OCI-LY3 (cell line): ENCODE data around the gene PCGF2.

Experiments
- H2AFZ ChIP-seq: fragments of 200-600, 300-600 bp; shearing (Covaris generic); 2 replicates; pipeline ENCODE4 v1.6.0; 2014; ENCODE audit warnings: antibody characterized with exemption, low read depth, low read length
- H3K27ac ChIP-seq: fragments of 200-600, 300-600 bp; sonication (generic); 2 replicates; pipeline ENCODE4 v1.5.1; 2014; ENCODE audit warnings: mild to moderate bottlenecking, low read length, moderate library complexity, mixed read lengths
- H3K27me3 ChIP-seq: fragments of 200-600, 300-600 bp; sonication (generic); 2 replicates; pipeline ENCODE4 v1.6.1; 2014; ENCODE audit warnings: low read depth, low read length, mixed read lengths
- H3K36me3 ChIP-seq: fragments of 200-600, 300-600 bp; sonication (generic); replicated peaks from 2 replicates; pipeline ENCODE3; 2014; ENCODE audit warnings: low read depth, low read length, mixed read lengths
- H3K4me1 ChIP-seq: fragments of 300-600, 200-600 bp; sonication (generic); 2 replicates; pipeline ENCODE4 v1.6.1; 2014; ENCODE audit warnings: low read length, mixed read lengths
- H3K4me2 ChIP-seq: fragments of 200-600, 300-600 bp; sonication (generic); 2 replicates; pipeline ENCODE4 v1.6.1; 2014; ENCODE audit warnings: low read length, mixed read lengths
- H3K4me3 ChIP-seq: fragments of 300-600, 200-600 bp; sonication (generic); 2 replicates; pipeline ENCODE4 v1.5.1; 2014; ENCODE audit warnings: antibody characterized with exemption, mild to moderate bottlenecking, low read length, moderate library complexity
- H3K79me2 ChIP-seq: fragments of 300-600, 200-600 bp; shearing (Covaris generic); 2 replicates; pipeline ENCODE4 v1.6.1; 2014; ENCODE audit warnings: mild to moderate bottlenecking, low read length, mixed read lengths
- H3K9ac ChIP-seq: fragments of 300-600, 200-600 bp; shearing (Covaris generic); 2 replicates; pipeline ENCODE4 v1.6.0; 2014; ENCODE audit warnings: mild to moderate bottlenecking, low read length, moderate library complexity
- H3K9me3 ChIP-seq: fragments of 200-600, 300-600 bp; shearing (Covaris generic); 2 replicates; pipeline ENCODE4 v1.6.1; 2014; ENCODE audit warnings: low read length, mixed read lengths; ENCODE audit not compliant: insufficient read depth
- H4K20me1 ChIP-seq: fragments of 200-600, 300-600 bp; sonication (generic); 2 replicates; pipeline ENCODE4 v1.6.1; 2016; ENCODE audit warnings: low read length, mixed read lengths; ENCODE audit not compliant: insufficient read depth
- EZH2phosphoT487 ChIP-seq: fragments of 200-600 bp; shearing (Covaris generic); IDR thresholded peaks from 2 replicates; pipeline ENCODE4 v1.6.1; 2018; ENCODE audit warnings: antibody characterized with exemption, mixed run types, low read depth
- TF ChIP-seq, protein P1 (sequence below): fragments of 200-600, 300-600 bp; sonication (generic); IDR thresholded peaks from 2 replicates; pipeline ENCODE4 v1.5.1; 2014; ENCODE audit warnings: antibody characterized with exemption, low read length, low read depth

PCGF2 gene

DNA sequence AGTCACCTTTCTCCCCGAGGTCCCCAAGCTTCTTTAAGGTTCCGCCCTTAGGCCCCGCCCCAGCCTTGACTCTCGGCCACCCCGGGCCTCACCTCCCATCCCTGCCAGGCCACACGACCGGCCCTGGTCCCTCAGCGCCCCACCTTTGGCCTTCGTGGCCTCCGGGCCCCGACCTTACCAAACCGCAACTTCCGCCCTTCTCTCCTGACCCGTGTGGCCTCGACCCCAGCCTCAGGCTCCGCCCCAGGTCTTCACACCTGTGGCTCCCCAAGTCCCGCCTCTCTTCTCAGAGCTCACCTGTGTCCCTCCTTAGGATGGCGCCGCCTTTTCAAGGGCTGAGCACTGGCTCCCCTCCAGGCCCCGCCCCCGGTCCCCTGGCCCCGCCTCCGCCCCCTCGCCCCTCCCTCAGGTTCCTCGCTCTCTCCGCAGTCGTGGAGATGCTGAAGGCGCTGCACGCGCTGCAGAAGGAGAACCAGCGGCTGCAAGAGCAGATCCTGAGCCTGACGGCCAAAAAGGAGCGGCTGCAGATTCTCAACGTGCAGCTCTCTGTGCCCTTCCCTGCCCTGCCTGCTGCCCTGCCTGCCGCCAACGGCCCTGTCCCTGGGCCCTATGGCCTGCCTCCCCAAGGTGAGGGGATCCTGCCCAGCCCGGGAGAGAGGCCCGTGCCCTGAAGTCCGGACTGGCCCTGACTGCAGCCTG, 28.0 kb downstream of the PCGF2 start:
- no peaks in the 10 kb centered on the region for H3K79me2 ChIP-seq
- no peaks in the 10 kb centered on the region for H3K9me3 ChIP-seq
- TF ChIP-seq EZH2phosphoT487: no peak
- TF ChIP-seq, protein P1, sequence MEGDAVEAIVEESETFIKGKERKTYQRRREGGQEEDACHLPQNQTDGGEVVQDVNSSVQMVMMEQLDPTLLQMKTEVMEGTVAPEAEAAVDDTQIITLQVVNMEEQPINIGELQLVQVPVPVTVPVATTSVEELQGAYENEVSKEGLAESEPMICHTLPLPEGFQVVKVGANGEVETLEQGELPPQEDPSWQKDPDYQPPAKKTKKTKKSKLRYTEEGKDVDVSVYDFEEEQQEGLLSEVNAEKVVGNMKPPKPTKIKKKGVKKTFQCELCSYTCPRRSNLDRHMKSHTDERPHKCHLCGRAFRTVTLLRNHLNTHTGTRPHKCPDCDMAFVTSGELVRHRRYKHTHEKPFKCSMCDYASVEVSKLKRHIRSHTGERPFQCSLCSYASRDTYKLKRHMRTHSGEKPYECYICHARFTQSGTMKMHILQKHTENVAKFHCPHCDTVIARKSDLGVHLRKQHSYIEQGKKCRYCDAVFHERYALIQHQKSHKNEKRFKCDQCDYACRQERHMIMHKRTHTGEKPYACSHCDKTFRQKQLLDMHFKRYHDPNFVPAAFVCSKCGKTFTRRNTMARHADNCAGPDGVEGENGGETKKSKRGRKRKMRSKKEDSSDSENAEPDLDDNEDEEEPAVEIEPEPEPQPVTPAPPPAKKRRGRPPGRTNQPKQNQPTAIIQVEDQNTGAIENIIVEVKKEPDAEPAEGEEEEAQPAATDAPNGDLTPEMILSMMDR: no peak
- H3K9ac ChIP-seq: no peak overlapping the region
- H3K4me3 ChIP-seq: no peak overlapping the region
- H3K4me2 ChIP-seq: no peak overlapping the region
- H3K4me1 ChIP-seq: peaks cover 9% of the 10 kb centered on the region
- no peaks in the 10 kb centered on the region for H3K27me3 ChIP-seq
- H3K36me3 ChIP-seq: peaks cover 63% of the 10 kb centered on the region
- no peaks in the 10 kb centered on the region for H4K20me1 ChIP-seq
- no peak overlapping the region for H3K27ac ChIP-seq
- H2AFZ ChIP-seq: no peak overlapping the region

DNA sequence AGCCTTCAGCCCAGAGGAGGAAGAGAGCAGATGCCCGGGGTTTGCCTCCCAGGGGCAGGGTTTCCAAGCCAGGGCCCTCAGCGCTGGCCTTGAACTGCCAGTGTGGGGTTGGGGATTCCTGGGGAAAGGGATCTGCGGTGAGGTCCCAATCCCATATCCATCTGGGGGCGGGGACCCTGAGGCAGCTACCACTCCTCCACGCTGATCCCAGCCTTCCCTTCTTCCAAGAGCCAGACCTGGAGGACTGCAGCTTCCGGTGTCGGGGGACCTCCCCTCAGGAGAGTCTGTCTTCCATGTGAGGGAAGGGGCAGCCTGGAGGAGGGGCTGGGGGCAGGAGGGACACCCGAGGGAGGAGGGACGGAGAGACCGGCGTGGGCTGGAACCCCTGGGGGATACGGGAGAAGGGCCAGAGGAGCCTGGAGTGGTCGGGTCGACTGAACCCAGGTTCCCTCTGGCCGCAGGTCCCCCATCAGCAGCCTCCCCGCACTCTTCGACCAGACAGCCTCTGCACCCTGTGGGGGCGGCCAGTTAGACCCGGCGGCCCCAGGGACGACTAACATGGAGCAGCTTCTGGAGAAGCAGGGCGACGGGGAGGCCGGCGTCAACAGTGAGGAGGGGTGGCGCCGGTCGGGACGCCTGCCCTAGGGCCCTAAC, 28.7 kb downstream of the PCGF2 start:
- Histone ChIP-seq H3K79me2 (no peaks in the 10 kb centered on the region), H2AFZ (no peak overlapping the region), H3K27ac (no peak overlapping the region), H3K4me3 (no peak overlapping the region), H3K9me3 (no peaks in the 10 kb centered on the region), H4K20me1 (no peaks in the 10 kb centered on the region), H3K27me3 (no peaks in the 10 kb centered on the region), H3K4me2 (no peak overlapping the region), H3K4me1 (peaks cover 15% of the 10 kb centered on the region), H3K9ac (no peak overlapping the region), H3K36me3 (peaks cover 65% of the 10 kb centered on the region)
- TF ChIP-seq, protein P1: no peak
- TF ChIP-seq EZH2phosphoT487: no peak

DNA sequence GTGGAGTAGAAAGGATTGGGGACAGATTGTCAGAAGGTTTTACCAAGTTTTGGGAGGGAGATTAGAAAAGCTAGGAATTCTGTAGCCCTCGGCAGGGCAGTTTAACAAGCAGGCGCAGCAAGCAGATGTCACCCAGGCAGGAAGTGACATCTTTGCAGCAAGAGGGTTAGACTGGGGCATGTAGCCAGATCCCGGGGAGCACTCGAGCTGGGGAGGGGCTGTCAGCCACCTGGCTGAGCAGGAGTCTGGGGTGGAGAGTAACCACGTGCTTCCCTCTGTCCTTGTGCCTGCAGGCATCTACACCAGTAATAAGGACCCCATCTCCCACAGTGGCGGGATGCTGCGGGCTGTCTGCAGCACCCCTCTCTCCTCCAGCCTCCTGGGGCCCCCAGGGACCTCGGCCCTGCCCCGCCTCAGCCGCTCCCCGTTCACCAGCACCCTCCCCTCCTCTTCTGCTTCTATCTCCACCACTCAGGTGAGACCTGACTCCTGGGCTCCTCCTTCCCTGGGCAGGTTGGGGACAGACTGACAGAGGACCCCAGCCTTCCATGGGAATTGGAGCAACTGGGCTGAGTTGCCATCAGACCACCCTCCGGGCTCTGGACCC, 30.9 kb downstream of the PCGF2 start:
- TF ChIP-seq EZH2phosphoT487: no peak
- TF ChIP-seq, protein P1: no peak
- Histone ChIP-seq H3K9me3 (no peaks in the 10 kb centered on the region), H3K27me3 (no peaks in the 10 kb centered on the region), H3K4me3 (no peak overlapping the region), H4K20me1 (no peaks in the 10 kb centered on the region; the same call in 1 of the 2 replicates), H3K4me2 (no peak overlapping the region), H3K79me2 (no peaks in the 10 kb centered on the region), H3K4me1 (peaks cover 15% of the 10 kb centered on the region), H2AFZ (no peak overlapping the region), H3K9ac (no peak overlapping the region), H3K36me3 (peaks cover 76% of the 10 kb centered on the region), H3K27ac (no peak overlapping the region)

DNA sequence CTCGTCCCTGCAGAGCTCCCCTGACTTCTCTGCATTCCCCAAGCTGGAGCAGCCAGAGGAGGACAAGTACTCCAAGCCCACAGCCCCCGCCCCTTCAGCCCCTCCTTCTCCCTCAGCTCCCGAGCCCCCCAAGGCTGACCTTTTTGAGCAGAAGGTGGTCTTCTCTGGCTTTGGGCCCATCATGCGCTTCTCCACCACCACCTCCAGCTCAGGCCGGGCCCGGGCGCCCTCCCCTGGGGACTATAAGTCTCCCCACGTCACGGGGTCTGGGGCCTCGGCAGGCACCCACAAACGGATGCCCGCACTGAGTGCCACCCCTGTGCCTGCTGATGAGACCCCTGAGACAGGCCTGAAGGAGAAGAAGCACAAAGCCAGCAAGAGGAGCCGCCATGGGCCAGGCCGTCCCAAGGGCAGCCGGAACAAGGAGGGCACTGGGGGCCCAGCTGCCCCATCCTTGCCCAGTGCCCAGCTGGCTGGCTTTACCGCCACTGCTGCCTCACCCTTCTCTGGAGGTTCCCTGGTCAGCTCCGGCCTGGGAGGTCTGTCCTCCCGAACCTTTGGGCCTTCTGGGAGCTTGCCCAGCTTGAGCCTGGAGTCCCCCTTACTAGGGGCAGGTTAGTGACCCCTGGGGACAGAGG, 31.6 kb downstream of the PCGF2 start:
- no peak for TF ChIP-seq EZH2phosphoT487
- TF ChIP-seq, protein P1: no peak
- H3K36me3 ChIP-seq: peaks cover 75% of the 10 kb centered on the region
- H3K4me2 ChIP-seq: no peak overlapping the region
- H3K4me1 ChIP-seq: peaks cover 15% of the 10 kb centered on the region
- no peaks in the 10 kb centered on the region; the same call in 1 of the 2 replicates for H4K20me1 ChIP-seq
- H3K9me3 ChIP-seq: no peaks in the 10 kb centered on the region
- H3K27ac ChIP-seq: no peak overlapping the region
- no peak overlapping the region for H3K9ac ChIP-seq
- H2AFZ ChIP-seq: no peak overlapping the region
- H3K27me3 ChIP-seq: no peaks in the 10 kb centered on the region
- H3K4me3 ChIP-seq: no peak overlapping the region
- H3K79me2 ChIP-seq: no peaks in the 10 kb centered on the region
